Mesenteric fat pad (tissue), 1 donor: ENCODE results near the gene CDIPT. TPM values are rescaled to one million over a fixed set of nuclear protein-coding genes. Genes with fewer than 3 reads are reported as not detected.

ENCODE experiments used
- DNase-seq: peaks from one replicate; pipeline ENCODE4 v3.0.0-alpha.2; 2020; ENCODE audit warnings: low spot score
- total RNA-seq: library from RNA; stranded (reverse); fragmentation: NEBNext Ultra II Directional; extraction: Animal tissue kit (Norgen Biotek cat#: 25700); gene quantifications from one replicate; pipeline ENCODE4 v1.2.1, GENCODE V29; 2021
- donor health status: DM: yes; HTN: yes; CAD: no.

The CDIPT gene
- total RNA-seq, 1 donor from 2014 or later: 117 TPM

GRCh38 chr16:29860218-29860617 lies 2.8 kb downstream of the CDIPT start:
- DNase-seq: no peak

GRCh38 chr16:29858974-29859373 lies 4.1 kb downstream of the CDIPT start:
- DNase-seq: no peak

- DNase-seq: no peak
Observed at GRCh38 chr16:29858149-29858849, 4.7 kb downstream of the CDIPT start.

- no peak for DNase-seq
Observed at GRCh38 chr16:29857133-29857760, 5.8 kb downstream of the CDIPT start.

GRCh38 chr16:29854520-29855100 lies 8.4 kb downstream of the CDIPT start:
- no peak for DNase-seq

GRCh38 chr16:29852654-29853053 lies 10.4 kb downstream of the CDIPT start:
- DNase-seq: no peak

- DNase-seq: no peak
Observed at GRCh38 chr16:29850998-29851397, 12.0 kb downstream of the CDIPT start.

- no peak for DNase-seq
Observed at GRCh38 chr16:29849505-29849904, 13.5 kb downstream of the CDIPT start.

GRCh38 chr16:29848420-29849297 lies 14.4 kb downstream of the CDIPT start:
- peak; percentile 92 for DNase-seq

GRCh38 chr16:29845656-29846055 lies 17.4 kb downstream of the CDIPT start:
- no peak for DNase-seq

GRCh38 chr16:29844575-29845331 lies 18.3 kb downstream of the CDIPT start:
- no peak for DNase-seq

- no peak for DNase-seq
Observed at GRCh38 chr16:29843931-29844330, 19.1 kb downstream of the CDIPT start.

- no peak for DNase-seq
Observed at GRCh38 chr16:29842732-29843346, 20.2 kb downstream of the CDIPT start.

GRCh38 chr16:29841631-29842030 lies 21.4 kb downstream of the CDIPT start:
- DNase-seq: no peak

GRCh38 chr16:29840240-29840639 lies 22.8 kb downstream of the CDIPT start:
- no peak for DNase-seq

GRCh38 chr16:29839822-29840221 lies 23.2 kb downstream of the CDIPT start:
- no peak for DNase-seq

- DNase-seq: no peak
Observed at GRCh38 chr16:29837841-29838240, 25.2 kb downstream of the CDIPT start.

- DNase-seq: no peak
Observed at GRCh38 chr16:29836623-29837022, 26.4 kb downstream of the CDIPT start.

GRCh38 chr16:29835926-29836325 lies 27.1 kb downstream of the CDIPT start:
- DNase-seq: no peak

- no peak for DNase-seq
Observed at GRCh38 chr16:29834079-29834478, 28.9 kb downstream of the CDIPT start.
